ENCODE data around the gene KRTAP5-9. TPM values are rescaled to one million over a fixed set of nuclear protein-coding genes. Genes with fewer than 3 reads are reported as not detected.

The KRTAP5-9 gene
- total RNA-seq, 4 donors from 2014 or later: 0.54 TPM; not detected in 3

DNA sequence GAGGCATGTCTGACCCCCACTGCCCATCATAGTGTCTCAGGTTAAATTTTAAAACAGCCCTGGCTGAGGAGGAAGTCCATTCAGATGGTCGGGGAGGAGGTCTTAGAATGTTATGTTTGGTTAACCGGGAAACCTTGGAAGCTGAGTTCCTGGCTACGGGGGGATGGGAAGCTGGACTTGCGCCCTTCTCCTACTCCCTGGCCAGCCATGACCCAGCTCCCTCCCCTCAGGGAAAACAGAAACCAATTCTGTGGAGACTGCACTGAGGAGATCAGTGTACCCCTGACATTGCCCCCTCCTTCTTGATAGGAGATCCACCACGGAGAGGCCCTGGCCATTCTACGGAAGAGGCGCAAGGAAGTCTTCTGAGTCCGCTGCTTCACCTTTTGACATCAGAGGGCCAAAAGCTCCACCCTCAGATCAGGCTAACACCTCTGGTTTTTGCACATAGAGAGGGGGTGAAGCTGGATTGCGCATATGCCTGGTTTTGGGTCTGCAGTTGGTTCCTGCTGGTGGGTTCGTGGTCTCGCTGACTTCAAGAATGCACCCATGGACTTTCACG is 2.7 kb upstream of the KRTAP5-9 start:
- Histone ChIP-seq H3K27ac (no peak overlapping the region), H3K27me3 (no peaks in the 10 kb centered on the region), H3K36me3 (no peaks in the 10 kb centered on the region), H3K9me3 (no peaks in the 10 kb centered on the region), H3K4me1 (no peaks in the 10 kb centered on the region), H3K4me3 (replicated peaks in 1 of 3) (no peak overlapping the region)
- 87 to 92% methylated on average over 12 of the region's 12 CpGs for WGBS, 2 donors
- intact Hi-C loops (cut with DNase I): no loop called here
- no peak for DNase-seq
- TF ChIP-seq POLR2A (IDR thresholded peaks at IDR 0.05): no peak
- TF ChIP-seq, protein P1, sequence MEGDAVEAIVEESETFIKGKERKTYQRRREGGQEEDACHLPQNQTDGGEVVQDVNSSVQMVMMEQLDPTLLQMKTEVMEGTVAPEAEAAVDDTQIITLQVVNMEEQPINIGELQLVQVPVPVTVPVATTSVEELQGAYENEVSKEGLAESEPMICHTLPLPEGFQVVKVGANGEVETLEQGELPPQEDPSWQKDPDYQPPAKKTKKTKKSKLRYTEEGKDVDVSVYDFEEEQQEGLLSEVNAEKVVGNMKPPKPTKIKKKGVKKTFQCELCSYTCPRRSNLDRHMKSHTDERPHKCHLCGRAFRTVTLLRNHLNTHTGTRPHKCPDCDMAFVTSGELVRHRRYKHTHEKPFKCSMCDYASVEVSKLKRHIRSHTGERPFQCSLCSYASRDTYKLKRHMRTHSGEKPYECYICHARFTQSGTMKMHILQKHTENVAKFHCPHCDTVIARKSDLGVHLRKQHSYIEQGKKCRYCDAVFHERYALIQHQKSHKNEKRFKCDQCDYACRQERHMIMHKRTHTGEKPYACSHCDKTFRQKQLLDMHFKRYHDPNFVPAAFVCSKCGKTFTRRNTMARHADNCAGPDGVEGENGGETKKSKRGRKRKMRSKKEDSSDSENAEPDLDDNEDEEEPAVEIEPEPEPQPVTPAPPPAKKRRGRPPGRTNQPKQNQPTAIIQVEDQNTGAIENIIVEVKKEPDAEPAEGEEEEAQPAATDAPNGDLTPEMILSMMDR (IDR thresholded peaks at IDR 0.05): no peak

DNA sequence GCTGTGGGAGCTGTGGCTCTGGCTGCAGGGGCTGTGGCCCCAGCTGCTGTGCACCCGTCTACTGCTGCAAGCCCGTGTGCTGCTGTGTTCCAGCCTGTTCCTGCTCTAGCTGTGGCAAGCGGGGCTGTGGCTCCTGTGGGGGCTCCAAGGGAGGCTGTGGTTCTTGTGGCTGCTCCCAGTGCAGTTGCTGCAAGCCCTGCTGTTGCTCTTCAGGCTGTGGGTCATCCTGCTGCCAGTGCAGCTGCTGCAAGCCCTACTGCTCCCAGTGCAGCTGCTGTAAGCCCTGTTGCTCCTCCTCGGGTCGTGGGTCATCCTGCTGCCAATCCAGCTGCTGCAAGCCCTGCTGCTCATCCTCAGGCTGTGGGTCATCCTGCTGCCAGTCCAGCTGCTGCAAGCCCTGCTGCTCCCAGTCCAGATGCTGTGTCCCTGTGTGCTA is 514 bp downstream of the KRTAP5-9 start:
- H3K36me3 ChIP-seq: no peaks in the 10 kb centered on the region
- intact Hi-C loops (cut with DNase I): no loop called here
- 100% methylated on average over 2 of the region's 5 CpGs; no CpG with 5 or more reads in 1 of the 2 donors for WGBS, 2 donors
- H3K27me3 ChIP-seq: no peaks in the 10 kb centered on the region
- no peak overlapping the region for H3K27ac ChIP-seq
- no peak overlapping the region for H3K4me3 ChIP-seq (replicated peaks in 1 of 3)
- TF ChIP-seq, protein P1 (IDR thresholded peaks at IDR 0.05): no peak
- no peak for TF ChIP-seq POLR2A (IDR thresholded peaks at IDR 0.05)
- no peak for DNase-seq
- H3K9me3 ChIP-seq: no peaks in the 10 kb centered on the region
- H3K4me1 ChIP-seq: no peaks in the 10 kb centered on the region

DNA sequence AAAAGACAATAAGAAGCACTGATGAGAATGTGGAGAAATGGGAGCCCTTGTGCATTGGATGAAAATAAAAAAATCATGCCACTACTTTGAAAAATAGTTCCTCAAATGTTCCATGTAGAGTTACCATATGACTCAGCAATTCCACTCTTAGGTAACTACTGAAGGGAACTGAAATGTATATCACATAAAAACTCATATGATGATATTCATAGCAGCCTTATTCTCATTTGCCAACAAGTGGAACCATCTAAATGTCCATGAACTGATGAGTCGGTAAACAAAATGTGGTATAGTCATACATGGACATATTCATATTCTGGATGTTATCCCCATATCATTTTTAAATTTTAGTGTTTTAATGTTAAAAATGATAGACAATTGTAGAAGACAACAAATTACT is 3.5 kb downstream of the KRTAP5-9 start:
- 93 to 96% methylated on average over 1 of the region's 1 CpG for WGBS, 2 donors
- H3K36me3 ChIP-seq: no peaks in the 10 kb centered on the region
- no peak for TF ChIP-seq POLR2A (IDR thresholded peaks at IDR 0.05)
- TF ChIP-seq, protein P1 (IDR thresholded peaks at IDR 0.05): no peak
- H3K27me3 ChIP-seq: no peaks in the 10 kb centered on the region
- no peak overlapping the region for H3K4me3 ChIP-seq (replicated peaks in 1 of 3)
- no peak for DNase-seq
- H3K4me1 ChIP-seq: no peaks in the 10 kb centered on the region
- no peaks in the 10 kb centered on the region for H3K9me3 ChIP-seq
- H3K27ac ChIP-seq: no peak overlapping the region
- intact Hi-C loops (cut with DNase I): no loop called here

DNA sequence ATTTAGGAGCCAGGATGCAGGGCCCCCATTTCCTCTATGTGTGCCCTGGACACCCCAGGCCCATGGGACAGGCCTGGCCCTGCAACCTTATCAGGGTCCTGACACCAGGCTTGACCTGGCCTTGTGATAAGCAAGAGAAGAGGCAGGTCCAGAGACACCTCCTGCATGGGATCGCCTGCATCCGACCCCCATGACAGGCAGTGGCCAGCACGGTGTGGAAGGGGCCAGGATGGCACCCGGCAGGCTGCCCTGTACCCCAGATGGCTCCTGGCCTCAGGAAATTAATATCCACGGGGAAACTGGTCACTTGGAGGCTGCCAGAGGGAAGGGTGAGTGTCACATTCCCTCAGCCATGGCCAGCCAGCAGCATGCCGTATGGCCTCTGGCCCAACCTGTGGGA is 6.8 kb downstream of the KRTAP5-9 start:
- 93% methylated on average over 5 of the region's 6 CpGs; no CpG with 5 or more reads in 1 of the 2 donors for WGBS, 2 donors
- Histone ChIP-seq H3K36me3 (no peaks in the 10 kb centered on the region), H3K27ac (no peak overlapping the region), H3K27me3 (no peaks in the 10 kb centered on the region), H3K9me3 (no peaks in the 10 kb centered on the region), H3K4me1 (no peaks in the 10 kb centered on the region), H3K4me3 (replicated peaks in 1 of 3) (no peak overlapping the region)
- DNase-seq: no peak
- intact Hi-C loops (cut with DNase I): no loop called here
- no peak for TF ChIP-seq POLR2A (IDR thresholded peaks at IDR 0.05)
- TF ChIP-seq, protein P1 (IDR thresholded peaks at IDR 0.05): no peak

DNA sequence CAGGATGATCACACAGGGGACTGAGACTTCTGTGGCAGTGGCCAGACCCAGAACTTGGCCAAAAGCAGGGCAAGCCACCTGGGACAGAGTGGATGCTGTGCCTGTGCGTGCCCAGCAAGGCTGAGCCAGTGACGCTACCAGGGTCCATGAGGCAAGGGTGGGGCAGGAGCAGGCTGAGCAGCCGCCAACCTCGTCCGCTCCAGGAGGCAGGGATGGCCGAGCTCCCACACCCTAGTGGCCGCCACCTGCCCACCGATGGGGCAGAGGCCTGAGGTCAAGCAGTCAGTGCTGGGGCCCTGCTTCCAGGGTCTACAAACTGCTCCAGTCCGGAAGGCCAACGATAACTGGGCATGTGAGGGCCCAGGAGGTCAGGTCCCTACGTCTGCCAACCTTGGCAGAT is 7.3 kb downstream of the KRTAP5-9 start:
- intact Hi-C loops (cut with DNase I): no loop called here
- no peak for TF ChIP-seq POLR2A (IDR thresholded peaks at IDR 0.05)
- TF ChIP-seq, protein P1 (IDR thresholded peaks at IDR 0.05): no peak
- Histone ChIP-seq H3K4me3 (replicated peaks in 1 of 3) (no peak overlapping the region), H3K4me1 (no peaks in the 10 kb centered on the region), H3K27me3 (no peaks in the 10 kb centered on the region), H3K27ac (no peak overlapping the region), H3K9me3 (no peaks in the 10 kb centered on the region), H3K36me3 (no peaks in the 10 kb centered on the region)
- no peak for DNase-seq
- WGBS, 2 donors: 90 to 93% methylated on average over 3 to 6 of the region's 11 CpGs

All from thyroid gland (tissue), 4 donors.